Stomach smooth muscle (tissue), 2 donors: Measurements from ENCODE around the gene PIMREG.

Experiments
- H3K27ac ChIP-seq: one replicate; pipeline ENCODE4 v1.7.0; 2013; ENCODE audit warnings: mild to moderate bottlenecking, low read length, inconsistent platforms
- H3K27me3 ChIP-seq, 2 donors: one replicate each; pipeline ENCODE4 v1.7.0; 2013; ENCODE audit warnings: low read length in 2 of 2; ENCODE audit not compliant: insufficient read depth in 2 of 2, control insufficient read depth in 1 of 2
- H3K36me3 ChIP-seq, 2 donors: one replicate each; pipeline ENCODE4 v1.7.0; 2013; ENCODE audit warnings: low read length in 2 of 2; ENCODE audit not compliant: control insufficient read depth in 2 of 2, insufficient read depth in 2 of 2
- H3K4me1 ChIP-seq: one replicate; pipeline ENCODE4 v1.7.0; 2013; ENCODE audit warnings: low read length; ENCODE audit not compliant: control insufficient read depth, insufficient read depth
- H3K4me3 ChIP-seq, 2 donors: one replicate each; pipeline ENCODE4 v1.7.0; 2013; ENCODE audit warnings: low read length in 2 of 2
- H3K9ac ChIP-seq, 2 donors: one replicate each; pipeline ENCODE4 v1.7.0; 2013; ENCODE audit warnings: low read length in 2 of 2, mild to moderate bottlenecking in 1 of 2
- H3K9me3 ChIP-seq, 2 donors: one replicate each; pipeline ENCODE4 v1.7.0; 2013; ENCODE audit warnings: low read length in 2 of 2; ENCODE audit not compliant: control insufficient read depth in 2 of 2
- donor health status: healthy.
- donor health status: Pancreatic carcinoma.

The PIMREG gene

GRCh38 chr17:6492892-6493674, 48.8 kb downstream of the PIMREG start:
- Histone ChIP-seq H3K4me1 (peaks cover 64% of the 10 kb centered on the region), H3K9me3 (no peaks in the 10 kb centered on the region), H3K4me3 (peak overlapping the region; percentile 15 to 26), H3K27me3 (no peaks in the 10 kb centered on the region), H3K36me3 (no peaks in the 10 kb centered on the region), H3K9ac (peak overlapping the region in 1 of 2 donors; percentile 55), H3K27ac (peak overlapping the region; percentile 85)

- peaks cover 66% of the 10 kb centered on the region for H3K4me1 ChIP-seq
- H3K27ac ChIP-seq = peak overlapping the region; percentile 85
- no peak overlapping the region for H3K4me3 ChIP-seq
- H3K9ac ChIP-seq = no peak overlapping the region
- no peaks in the 10 kb centered on the region for H3K27me3 ChIP-seq
- H3K36me3 ChIP-seq = no peaks in the 10 kb centered on the region
- H3K9me3 ChIP-seq = no peaks in the 10 kb centered on the region
Observed at GRCh38 chr17:6494239-6494941, 50.1 kb downstream of the PIMREG start.

- H3K36me3 ChIP-seq = no peaks in the 10 kb centered on the region
Observed at GRCh38 chr17:6495450-6496115, 51.3 kb downstream of the PIMREG start.

GRCh38 chr17:6496116-6496481, 51.8 kb downstream of the PIMREG start:
- Histone ChIP-seq H3K9me3 (no peaks in the 10 kb centered on the region), H3K27ac (peak overlapping the region; percentile 6), H3K4me1 (peaks cover 63% of the 10 kb centered on the region), H3K27me3 (no peaks in the 10 kb centered on the region), H3K9ac (no peak overlapping the region), H3K36me3 (no peaks in the 10 kb centered on the region), H3K4me3 (no peak overlapping the region)

More at GRCh38 chr17:6495450-6496115, 51.3 kb downstream of the PIMREG start:
- peak overlapping the region; percentile 6 for H3K27ac ChIP-seq
- H3K4me1 ChIP-seq = peaks cover 64% of the 10 kb centered on the region
- no peaks in the 10 kb centered on the region for H3K9me3 ChIP-seq
- H3K4me3 ChIP-seq = no peak overlapping the region
- no peak overlapping the region for H3K9ac ChIP-seq
- no peaks in the 10 kb centered on the region for H3K27me3 ChIP-seq

GRCh38 chr17:6496640-6497441, 52.6 kb downstream of the PIMREG start:
- H3K4me3 ChIP-seq = no peak overlapping the region
- H3K27me3 ChIP-seq = no peaks in the 10 kb centered on the region
- no peaks in the 10 kb centered on the region for H3K9me3 ChIP-seq
- no peaks in the 10 kb centered on the region for H3K36me3 ChIP-seq
- peak overlapping the region; percentile 58 for H3K27ac ChIP-seq
- H3K4me1 ChIP-seq = peaks cover 58% of the 10 kb centered on the region
- no peak overlapping the region for H3K9ac ChIP-seq

- Histone ChIP-seq H3K36me3 (peaks cover 0 to under 1% of the 10 kb centered on the region in 2 donors), H3K27ac (peak overlapping the region; percentile 58), H3K9me3 (no peaks in the 10 kb centered on the region), H3K4me3 (no peak overlapping the region), H3K4me1 (peaks cover 57% of the 10 kb centered on the region), H3K27me3 (no peaks in the 10 kb centered on the region), H3K9ac (no peak overlapping the region)
Observed at GRCh38 chr17:6497496-6498221, 53.4 kb downstream of the PIMREG start.

GRCh38 chr17:6498356-6498755, 54.1 kb downstream of the PIMREG start:
- Histone ChIP-seq H3K9me3 (no peaks in the 10 kb centered on the region), H3K4me1 (peaks cover 50% of the 10 kb centered on the region), H3K4me3 (no peak overlapping the region), H3K9ac (no peak overlapping the region), H3K36me3 (peaks cover 3 to 7% of the 10 kb centered on the region in 2 donors), H3K27ac (peak overlapping the region; percentile 6), H3K27me3 (no peaks in the 10 kb centered on the region)

GRCh38 chr17:6498901-6499540, 54.8 kb downstream of the PIMREG start:
- peak overlapping the region; percentile 6 for H3K27ac ChIP-seq
- no peaks in the 10 kb centered on the region for H3K27me3 ChIP-seq
- H3K4me3 ChIP-seq = no peak overlapping the region
- H3K4me1 ChIP-seq = peaks cover 44% of the 10 kb centered on the region
- no peaks in the 10 kb centered on the region for H3K9me3 ChIP-seq
- peaks cover 3 to 8% of the 10 kb centered on the region in 2 donors for H3K36me3 ChIP-seq
- H3K9ac ChIP-seq = no peak overlapping the region
